ENCODE data around the gene SP3.
"Not testable (repeated sequence)": the region's sequence is repeated elsewhere in the genome, so short reads cannot be mapped to it uniquely, and the experiment has no call there.

The SP3 gene

DNA sequence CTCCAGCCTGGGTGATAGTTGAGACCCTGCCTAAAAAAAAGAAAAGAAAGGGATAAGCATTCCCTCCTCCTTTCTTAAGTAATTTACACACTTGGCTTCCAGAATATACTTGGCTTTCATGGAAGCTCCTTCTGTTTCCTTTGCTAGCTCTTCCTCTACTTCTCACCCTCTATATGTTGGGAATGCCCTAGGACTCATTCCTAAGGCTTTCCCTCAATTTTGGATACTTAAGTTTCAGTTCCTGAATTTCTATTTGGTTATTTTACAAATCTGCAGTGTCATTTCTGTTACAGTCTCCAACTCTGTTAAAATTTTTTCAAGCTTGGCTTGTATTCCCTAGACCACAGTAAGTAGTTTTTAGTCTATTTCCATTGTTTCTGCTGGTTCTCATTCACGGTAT is 23.6 kb downstream of the SP3 start:
- DNase-seq: no peak

DNA sequence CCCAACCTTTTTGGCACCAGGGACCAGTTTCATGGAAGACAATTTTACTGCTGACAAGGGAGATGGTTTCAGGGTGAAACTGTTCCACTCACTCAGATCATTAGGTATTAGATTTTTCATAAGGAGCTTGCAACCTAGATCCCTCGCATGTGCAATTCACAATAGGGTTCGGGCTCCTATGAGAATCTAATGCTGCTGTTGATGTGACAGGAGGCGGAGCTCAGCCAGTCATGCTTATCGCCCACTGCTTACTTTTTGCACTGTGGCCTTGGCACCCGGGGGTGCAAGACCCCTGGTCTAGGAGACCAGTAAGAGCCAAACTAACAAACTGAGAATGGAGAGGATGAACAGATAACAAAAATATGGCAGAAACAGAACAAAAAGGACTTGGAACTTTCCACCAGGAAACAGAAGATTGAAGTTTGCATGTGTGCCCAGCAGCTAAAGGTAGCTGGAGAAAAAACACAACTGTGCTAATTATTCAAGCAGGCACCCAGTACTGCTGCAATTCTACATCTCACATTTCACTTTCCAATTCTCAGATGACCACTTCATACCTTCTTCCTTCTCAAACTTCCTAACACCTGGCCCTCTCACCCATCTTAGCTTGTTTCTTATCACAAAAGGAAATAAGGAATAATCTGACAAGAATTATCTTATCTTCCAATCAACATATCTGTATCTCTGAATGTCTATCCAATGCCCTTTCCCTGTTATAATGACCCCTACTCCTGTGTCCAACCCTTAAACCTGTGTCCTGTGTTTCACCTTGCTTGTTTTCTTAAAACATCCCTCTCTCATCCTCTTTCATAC is 24.8 kb downstream of the SP3 start:
- DNase-seq: no peak

DNA sequence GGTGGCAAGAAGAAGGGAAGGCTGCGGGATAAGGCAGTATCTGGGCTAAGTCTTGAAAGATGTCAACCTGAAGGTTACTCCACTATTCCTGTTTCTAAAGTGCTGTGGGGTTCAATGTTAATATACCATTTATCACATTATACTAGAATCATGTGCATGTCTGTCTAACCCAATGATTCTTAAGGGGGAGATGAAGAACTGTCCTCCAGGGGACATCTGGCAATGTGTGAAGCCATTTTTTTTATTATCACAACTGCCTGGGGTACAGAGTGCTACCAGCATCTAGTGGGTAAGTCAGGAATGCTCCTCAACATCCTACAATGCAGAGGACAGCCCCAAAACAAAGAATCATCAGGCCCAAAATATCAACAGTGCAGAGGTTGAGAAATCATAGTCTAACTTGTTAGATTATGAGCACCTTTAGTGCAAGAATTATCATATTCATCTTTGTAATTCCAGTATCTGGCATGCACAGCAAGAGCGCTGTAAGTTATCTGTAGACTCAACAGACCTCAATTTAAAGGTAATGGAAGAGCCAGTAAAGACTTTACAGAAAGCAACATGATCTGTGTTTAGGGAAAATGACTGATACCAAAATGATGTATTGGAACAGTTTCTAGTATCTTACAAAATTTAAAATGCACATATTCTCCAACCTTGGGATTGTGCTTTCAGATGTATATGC is 26.3 kb downstream of the SP3 start:
- DNase-seq: no peak

DNA sequence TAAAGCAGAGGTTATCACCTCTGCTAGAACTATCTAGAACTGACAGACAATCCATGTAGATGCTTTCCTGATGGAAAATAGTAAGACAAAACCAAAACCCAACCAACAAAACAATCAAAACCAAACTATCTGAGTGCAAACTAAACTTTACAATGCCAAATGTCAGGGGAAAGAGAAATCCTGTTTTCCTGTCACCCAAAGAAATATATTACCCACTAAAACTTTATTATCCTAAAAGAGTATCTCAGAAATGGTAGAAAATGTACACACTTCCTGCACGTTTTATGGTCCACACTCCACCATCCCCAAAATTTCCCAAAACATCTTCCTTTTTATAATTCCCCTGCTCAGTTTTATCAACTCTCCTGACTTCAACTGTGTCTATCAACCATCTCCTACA is 29.9 kb downstream of the SP3 start:
- no peak for DNase-seq

DNA sequence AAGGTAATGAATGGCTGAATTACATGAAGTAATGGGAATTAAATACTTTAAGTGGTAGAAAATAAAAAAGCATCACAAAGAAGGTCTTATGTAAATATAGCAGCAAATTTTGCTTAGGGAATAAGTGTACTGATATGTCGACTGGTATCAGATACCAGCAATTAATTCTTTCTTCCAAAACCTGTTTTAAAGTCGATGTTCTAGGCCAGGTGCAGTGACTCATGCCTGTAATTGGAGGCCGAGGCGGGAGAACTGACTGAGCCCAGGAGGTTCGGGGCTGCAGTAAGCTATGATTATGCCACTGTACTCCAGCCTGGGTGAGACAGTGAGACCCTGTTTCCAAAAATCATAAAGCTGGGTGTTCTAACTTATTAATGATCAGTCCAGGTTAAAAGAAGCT is 30.3 kb downstream of the SP3 start:
- no peak for DNase-seq

- no peak for DNase-seq
These were observed 33.4 kb downstream of the SP3 start for GRCh38 chr2:173931751-173932150.

DNA sequence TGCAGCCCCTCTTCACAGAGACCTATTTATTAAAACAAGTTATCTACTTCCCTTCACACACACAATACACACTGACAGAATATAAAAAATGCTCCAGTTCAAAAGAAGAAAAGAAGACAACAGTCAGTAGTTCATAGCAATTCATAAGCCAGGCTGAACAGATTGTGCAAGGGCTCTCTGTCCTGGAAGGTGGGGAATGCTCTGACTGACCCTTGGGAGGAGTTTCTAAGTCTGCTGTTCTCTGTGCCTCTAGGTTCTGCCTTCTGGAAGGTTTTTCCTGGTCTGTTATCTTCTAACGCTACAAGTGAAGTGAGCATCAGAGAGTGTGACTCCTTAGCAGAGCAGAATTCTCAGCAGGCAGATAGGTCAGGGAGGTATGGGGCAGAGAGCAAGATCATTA is 35.7 kb downstream of the SP3 start:
- DNase-seq: no peak

- no peak for DNase-seq
These were observed 38.3 kb downstream of the SP3 start for GRCh38 chr2:173926875-173927274.

- DNase-seq: no peak
These were observed 40.9 kb downstream of the SP3 start for GRCh38 chr2:173924285-173924684.

GRCh38 chr2:173922760-173923159 is 42.4 kb downstream of the SP3 start:
- no peak for DNase-seq

DNA sequence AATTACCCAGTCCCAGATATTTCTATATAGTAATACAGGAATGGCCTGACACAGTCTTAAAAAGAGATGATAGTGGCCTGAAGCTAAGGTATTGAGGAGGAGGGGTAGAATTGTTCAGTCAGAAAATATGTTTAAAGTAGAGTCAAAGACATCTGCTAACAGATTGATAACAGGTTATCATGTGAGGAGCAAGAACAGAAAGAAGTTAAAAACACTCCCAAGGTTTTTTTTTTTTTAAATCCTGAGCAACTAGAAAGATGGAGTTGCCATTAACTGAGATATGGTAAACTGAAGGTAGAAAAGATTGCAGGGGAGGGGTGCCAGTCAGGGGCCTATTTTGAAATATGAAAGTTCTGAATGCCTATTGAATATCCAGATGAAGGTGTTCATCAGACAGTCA is 43.1 kb downstream of the SP3 start:
- DNase-seq: no peak

GRCh38 chr2:173914055-173914927 is 50.9 kb downstream of the SP3 start:
- no peak for DNase-seq

GRCh38 chr2:173909846-173910245 is 55.3 kb downstream of the SP3 start:
- DNase-seq: no peak

DNA sequence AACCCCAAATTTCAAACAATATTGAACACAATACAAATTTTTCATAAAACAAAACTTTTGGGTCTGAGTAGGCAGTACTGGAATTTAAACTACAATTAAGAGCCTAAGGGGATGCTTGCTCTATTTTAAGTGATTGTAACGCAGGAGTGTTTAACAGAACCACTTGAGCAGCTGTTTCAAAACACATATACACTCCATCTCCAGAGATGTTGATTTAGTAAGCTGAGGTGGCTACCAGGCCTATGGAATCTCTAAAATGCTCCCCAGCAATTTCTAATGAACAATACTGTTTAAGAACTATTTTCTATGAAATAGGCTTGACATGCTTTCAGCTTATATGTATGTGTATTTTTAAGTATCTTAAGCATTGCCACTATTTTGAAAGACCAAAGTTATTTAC is 58.5 kb downstream of the SP3 start:
- no peak for DNase-seq

DNA sequence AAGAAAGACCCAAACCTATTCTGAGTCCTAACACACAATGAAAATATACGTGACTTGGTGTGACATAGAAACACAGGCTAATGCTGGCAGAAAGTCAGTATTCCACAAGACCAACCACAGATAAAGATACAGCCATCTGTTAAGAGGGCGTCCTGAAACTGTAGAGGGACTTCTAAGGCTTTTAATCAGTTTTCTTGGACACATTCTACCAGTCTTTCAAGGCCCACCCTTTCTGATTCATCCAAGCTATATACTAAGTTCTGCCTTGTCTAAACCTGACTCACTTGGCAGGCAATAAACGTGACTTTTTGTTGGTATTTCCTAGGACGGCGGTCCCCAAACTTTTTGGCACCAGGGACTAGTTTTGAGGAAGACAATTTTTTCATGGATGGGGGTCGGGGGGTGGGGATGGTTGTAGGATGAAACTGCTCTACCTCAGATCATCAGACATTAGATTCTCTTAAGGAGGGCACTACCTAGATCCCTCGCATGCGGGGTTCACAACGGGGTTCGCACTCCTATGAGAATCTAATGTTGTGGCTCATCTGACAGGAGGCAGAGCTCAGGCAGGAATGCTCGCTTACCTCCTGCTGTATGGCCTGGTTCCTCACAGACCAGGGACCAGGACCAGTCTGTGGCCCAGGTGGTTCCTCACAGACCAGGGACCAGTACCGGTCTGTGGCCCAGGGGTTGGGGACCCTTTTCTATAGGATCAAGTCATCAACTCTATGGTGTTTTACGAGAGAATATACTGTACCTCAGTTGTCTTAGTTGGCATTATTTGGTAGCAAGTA is 61.4 kb downstream of the SP3 start:
- DNase-seq: no peak

- no peak for DNase-seq
These were observed 66.2 kb downstream of the SP3 start for GRCh38 chr2:173898996-173899395.

- no peak for DNase-seq
These were observed 67.0 kb downstream of the SP3 start for GRCh38 chr2:173898178-173898668.

DNA sequence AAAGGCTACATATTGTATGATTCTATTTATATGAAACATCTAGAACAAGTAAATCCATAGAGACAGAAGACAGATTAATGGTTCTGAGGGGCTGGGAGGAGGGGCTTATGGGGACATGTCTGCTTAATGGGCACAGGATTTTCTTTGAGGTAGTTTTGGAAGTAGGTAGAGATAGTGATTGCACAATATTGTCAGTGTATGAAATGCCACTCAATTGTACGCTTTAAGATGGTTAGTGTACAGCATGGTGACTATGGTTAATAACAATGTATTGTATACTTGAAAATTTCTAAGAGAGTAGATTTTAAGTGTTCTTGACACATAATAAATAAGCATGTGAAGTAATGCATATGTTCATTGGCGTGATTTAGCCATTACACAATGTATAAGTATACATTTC is 68.4 kb downstream of the SP3 start:
- no peak for DNase-seq

GRCh38 chr2:173892341-173892740 is 72.8 kb downstream of the SP3 start:
- no peak for DNase-seq

GRCh38 chr2:173891315-173892037 is 73.7 kb downstream of the SP3 start:
- DNase-seq: no peak

DNA sequence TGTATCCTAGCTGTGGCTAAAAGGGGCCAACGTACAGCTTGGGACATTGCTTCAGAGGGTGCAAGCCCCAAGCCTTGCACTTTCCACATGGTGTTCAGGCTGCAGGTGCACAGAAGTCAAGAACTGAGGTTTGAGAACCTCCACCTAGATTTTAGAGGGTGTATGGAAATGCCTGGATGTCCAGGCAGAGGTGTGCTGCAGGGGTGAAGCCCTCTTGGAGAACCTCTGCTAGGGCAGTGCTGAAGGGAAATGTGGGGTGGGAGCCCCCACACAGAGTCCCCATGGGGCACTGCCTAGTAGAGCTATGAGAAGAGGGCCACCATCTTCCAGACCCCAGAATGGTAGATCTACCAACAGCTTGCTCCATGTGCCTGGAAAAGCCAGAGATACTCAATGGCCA is 75.7 kb downstream of the SP3 start:
- not testable (repeated sequence) for DNase-seq

- no peak for DNase-seq
These were observed 78.6 kb downstream of the SP3 start for GRCh38 chr2:173886613-173887012.
